ENCODE data around the gene ARHGAP27. TPM values are rescaled to one million over a fixed set of nuclear protein-coding genes. Genes with fewer than 3 reads are reported as not detected.

The ARHGAP27 gene
- total RNA-seq, 2 experiments from 2014 or later, result 41.7 to 44.3 TPM

GRCh38 chr17:45408611-45409421, 23.9 kb downstream of the ARHGAP27 start:
- peaks cover 44% of the 10 kb centered on the region for H3K4me1 Mint-ChIP-seq (ENCODE audit: low read depth)
- H3K4me3 Mint-ChIP-seq, result peak overlapping the region; percentile 99
- DNase-seq, result no peak
- peak overlapping the region; percentile 98 for H3K27ac Mint-ChIP-seq
- CTCF ChIA-PET, result interaction anchor here (1.0 to 1.9 kb wide), 4 partner anchors 17 to 132 kb away, joined by 3 to 7 read pairs (median 4); no protein-coding TSS in a partner anchor
- no peaks in the 10 kb centered on the region for H3K27me3 Mint-ChIP-seq
- H3K9me3 Mint-ChIP-seq, result no peaks in the 10 kb centered on the region
- intact Hi-C loops (cut with micrococcal nuclease), result no loop called here
- H3K36me3 Mint-ChIP-seq, result peaks cover 21% of the 10 kb centered on the region
- POLR2A ChIA-PET, result interaction anchor here (1.2 to 1.4 kb wide), 3 partner anchors 13 to 183 kb away, joined by 3 to 4 read pairs (median 3); no protein-coding TSS in a partner anchor

- intact Hi-C loops (cut with micrococcal nuclease), result no loop called here
- ChIA-PET CTCF (interaction anchor here (1.2 kb wide), 1 partner anchor 21 kb away, joined by 3 read pairs; no protein-coding TSS in a partner anchor), POLR2A (no interaction called here)
- peaks cover 37% of the 10 kb centered on the region for H3K4me1 Mint-ChIP-seq (ENCODE audit: low read depth)
- no peak overlapping the region for H3K4me3 Mint-ChIP-seq
- no peak for DNase-seq
- H3K9me3 Mint-ChIP-seq, result no peaks in the 10 kb centered on the region
- peaks cover 28% of the 10 kb centered on the region for H3K36me3 Mint-ChIP-seq
- no peak overlapping the region for H3K27ac Mint-ChIP-seq
- no peaks in the 10 kb centered on the region for H3K27me3 Mint-ChIP-seq
Observed at GRCh38 chr17:45406107-45406506, 26.6 kb downstream of the ARHGAP27 start.

GRCh38 chr17:45405250-45406086, 27.2 kb downstream of the ARHGAP27 start:
- ChIA-PET POLR2A (no interaction called here), CTCF (no interaction called here)
- no peak overlapping the region for H3K27ac Mint-ChIP-seq
- H3K9me3 Mint-ChIP-seq, result no peaks in the 10 kb centered on the region
- H3K4me3 Mint-ChIP-seq, result no peak overlapping the region
- H3K4me1 Mint-ChIP-seq (ENCODE audit: low read depth), result peaks cover 31% of the 10 kb centered on the region
- intact Hi-C loops (cut with micrococcal nuclease), result no loop called here
- peaks cover 28% of the 10 kb centered on the region for H3K36me3 Mint-ChIP-seq
- no peak for DNase-seq
- H3K27me3 Mint-ChIP-seq, result no peaks in the 10 kb centered on the region

GRCh38 chr17:45404870-45405249, 27.8 kb downstream of the ARHGAP27 start:
- peaks cover 29% of the 10 kb centered on the region for H3K4me1 Mint-ChIP-seq (ENCODE audit: low read depth)
- no peaks in the 10 kb centered on the region for H3K27me3 Mint-ChIP-seq
- POLR2A ChIA-PET, result interaction anchor here (0.6 kb wide), 1 partner anchor 17 kb away, joined by 3 read pairs; no protein-coding TSS in a partner anchor
- intact Hi-C loops (cut with micrococcal nuclease), result no loop called here
- H3K27ac Mint-ChIP-seq, result peak overlapping the region; percentile 18
- H3K36me3 Mint-ChIP-seq, result peaks cover 30% of the 10 kb centered on the region
- CTCF ChIA-PET, result no interaction called here
- no peaks in the 10 kb centered on the region for H3K9me3 Mint-ChIP-seq
- H3K4me3 Mint-ChIP-seq, result no peak overlapping the region
- DNase-seq, result no peak

GRCh38 chr17:45403906-45404490, 28.7 kb downstream of the ARHGAP27 start:
- POLR2A ChIA-PET, result interaction anchor here (0.6 kb wide), 1 partner anchor 18 kb away, joined by 3 read pairs; no protein-coding TSS in a partner anchor
- no peak overlapping the region for H3K27ac Mint-ChIP-seq
- intact Hi-C loops (cut with micrococcal nuclease), result no loop called here

GRCh38 chr17:45402916-45403315, 29.8 kb downstream of the ARHGAP27 start:
- Mint-ChIP-seq H3K4me1 (ENCODE audit: low read depth) (peaks cover 15% of the 10 kb centered on the region), H3K27ac (no peak overlapping the region), H3K27me3 (no peaks in the 10 kb centered on the region), H3K9me3 (no peaks in the 10 kb centered on the region), H3K36me3 (peaks cover 34% of the 10 kb centered on the region), H3K4me3 (no peak overlapping the region)
- CTCF ChIA-PET, result interaction anchor here (0.8 kb wide), 1 partner anchor 126 kb away, joined by 3 read pairs; no protein-coding TSS in a partner anchor
- POLR2A ChIA-PET, result no interaction called here
- intact Hi-C loops (cut with micrococcal nuclease), result no loop called here
- DNase-seq, result no peak

More at GRCh38 chr17:45403906-45404490, 28.7 kb downstream of the ARHGAP27 start:
- Mint-ChIP-seq H3K36me3 (peaks cover 32% of the 10 kb centered on the region), H3K27me3 (no peaks in the 10 kb centered on the region), H3K9me3 (no peaks in the 10 kb centered on the region), H3K4me3 (no peak overlapping the region), H3K4me1 (ENCODE audit: low read depth) (peaks cover 26% of the 10 kb centered on the region)
- no peak for DNase-seq
- CTCF ChIA-PET, result no interaction called here

GRCh38 chr17:45398800-45399199, 33.9 kb downstream of the ARHGAP27 start:
- no peak overlapping the region for H3K27ac Mint-ChIP-seq
- H3K4me1 Mint-ChIP-seq (ENCODE audit: low read depth), result no peaks in the 10 kb centered on the region
- H3K36me3 Mint-ChIP-seq, result peaks cover 32% of the 10 kb centered on the region
- intact Hi-C loops (cut with micrococcal nuclease), result no loop called here
- H3K4me3 Mint-ChIP-seq, result no peak overlapping the region
- DNase-seq, result no peak
- ChIA-PET CTCF (interaction anchor here (0.9 to 2.4 kb wide), 2 partner anchors 9 to 13 kb away, joined by 3 to 9 read pairs; no protein-coding TSS in a partner anchor), POLR2A (no interaction called here)
- no peaks in the 10 kb centered on the region for H3K9me3 Mint-ChIP-seq
- no peaks in the 10 kb centered on the region for H3K27me3 Mint-ChIP-seq

GRCh38 chr17:45397796-45398195, 34.9 kb downstream of the ARHGAP27 start:
- POLR2A ChIA-PET, result no interaction called here
- no peak overlapping the region for H3K27ac Mint-ChIP-seq
- CTCF ChIA-PET, result interaction anchor here (1.6 to 2.4 kb wide), 2 partner anchors 12 to 121 kb away, joined by 5 to 9 read pairs; no protein-coding TSS in a partner anchor
- intact Hi-C loops (cut with micrococcal nuclease), result no loop called here
- no peaks in the 10 kb centered on the region for H3K9me3 Mint-ChIP-seq
- no peaks in the 10 kb centered on the region for H3K27me3 Mint-ChIP-seq
- no peaks in the 10 kb centered on the region for H3K4me1 Mint-ChIP-seq (ENCODE audit: low read depth)
- peaks cover 31% of the 10 kb centered on the region for H3K36me3 Mint-ChIP-seq
- no peak for DNase-seq
- H3K4me3 Mint-ChIP-seq, result no peak overlapping the region

GRCh38 chr17:45396496-45397205, 36.0 kb downstream of the ARHGAP27 start:
- no peak for DNase-seq
- Mint-ChIP-seq H3K27ac (no peak overlapping the region), H3K9me3 (no peaks in the 10 kb centered on the region), H3K4me1 (ENCODE audit: low read depth) (no peaks in the 10 kb centered on the region), H3K27me3 (no peaks in the 10 kb centered on the region), H3K36me3 (peaks cover 28% of the 10 kb centered on the region), H3K4me3 (no peak overlapping the region)
- POLR2A ChIA-PET, result interaction anchor here (1.2 kb wide), 1 partner anchor 13 kb away, joined by 3 read pairs; no protein-coding TSS in a partner anchor
- CTCF ChIA-PET, result interaction anchor here (1.3 to 1.6 kb wide), 2 partner anchors 22 to 119 kb away, joined by 4 to 5 read pairs; no protein-coding TSS in a partner anchor
- intact Hi-C loops (cut with micrococcal nuclease), result no loop called here

- no peak for DNase-seq
- no peaks in the 10 kb centered on the region for H3K9me3 Mint-ChIP-seq
- no peak overlapping the region for H3K27ac Mint-ChIP-seq
- ChIA-PET CTCF (interaction anchor here (1.3 kb wide), 1 partner anchor 21 kb away, joined by 4 read pairs; no protein-coding TSS in a partner anchor), POLR2A (interaction anchor here (1.2 kb wide), 1 partner anchor 14 kb away, joined by 3 read pairs; no protein-coding TSS in a partner anchor)
- H3K36me3 Mint-ChIP-seq, result peaks cover 25% of the 10 kb centered on the region
- H3K27me3 Mint-ChIP-seq, result no peaks in the 10 kb centered on the region
- intact Hi-C loops (cut with micrococcal nuclease), result no loop called here
- no peaks in the 10 kb centered on the region for H3K4me1 Mint-ChIP-seq (ENCODE audit: low read depth)
- H3K4me3 Mint-ChIP-seq, result no peak overlapping the region
Observed at GRCh38 chr17:45395569-45396415, 36.9 kb downstream of the ARHGAP27 start.

Measured in activated CD4-positive, alpha-beta memory T cell treated with anti-CD3 and anti-CD28 coated beads for 36 hours (primary cell).